IPS DF 4.7 (cell line): ENCODE measurements around the gene EML4.

ENCODE experiments used
- DNase-seq: peaks from one replicate; pipeline ENCODE4 v3.0.0-alpha.2; 2013; ENCODE audit warnings: low spot score; ENCODE audit errors: extremely low read depth

EML4 gene

GRCh38 chr2:42304059-42304713 lies 135.0 kb downstream of the EML4 start:
- DNase-seq: no peak

- DNase-seq: no peak
Observed at GRCh38 chr2:42307180-42307579, 138.0 kb downstream of the EML4 start.

GRCh38 chr2:42309366-42309765 lies 140.2 kb downstream of the EML4 start:
- no peak for DNase-seq

GRCh38 chr2:42310007-42310515 lies 140.9 kb downstream of the EML4 start:
- DNase-seq: no peak

- no peak for DNase-seq
Observed at GRCh38 chr2:42312106-42312505, 143.0 kb downstream of the EML4 start.

GRCh38 chr2:42314892-42315468 lies 145.8 kb downstream of the EML4 start:
- DNase-seq: no peak

GRCh38 chr2:42315844-42316470 lies 146.8 kb downstream of the EML4 start:
- DNase-seq: no peak

- DNase-seq: no peak
Observed at GRCh38 chr2:42316910-42317309, 147.8 kb downstream of the EML4 start.

- DNase-seq: no peak
Observed at GRCh38 chr2:42317486-42317885, 148.3 kb downstream of the EML4 start.

GRCh38 chr2:42317945-42318344 lies 148.8 kb downstream of the EML4 start:
- DNase-seq: no peak

- no peak for DNase-seq
Observed at GRCh38 chr2:42319265-42319664, 150.1 kb downstream of the EML4 start.

- no peak for DNase-seq
Observed at GRCh38 chr2:42321452-42322064, 152.4 kb downstream of the EML4 start.

- no peak for DNase-seq
Observed at GRCh38 chr2:42324244-42324643, 155.1 kb downstream of the EML4 start.

GRCh38 chr2:42324949-42325348 lies 155.8 kb downstream of the EML4 start:
- no peak for DNase-seq

GRCh38 chr2:42325609-42326008 lies 156.5 kb downstream of the EML4 start:
- no peak for DNase-seq

- no peak for DNase-seq
Observed at GRCh38 chr2:42327125-42327524, 158.0 kb downstream of the EML4 start.

- DNase-seq: no peak
Observed at GRCh38 chr2:42328148-42328833, 159.1 kb downstream of the EML4 start.

- DNase-seq: no peak
Observed at GRCh38 chr2:42328923-42329322, 159.8 kb downstream of the EML4 start.

GRCh38 chr2:42329736-42330135 lies 160.6 kb downstream of the EML4 start:
- no peak for DNase-seq

- no peak for DNase-seq
Observed at GRCh38 chr2:42331569-42332284, 162.6 kb downstream of the EML4 start.

- DNase-seq: no peak
Observed at GRCh38 chr2:42332575-42332974, 163.4 kb downstream of the EML4 start.
